Measurements from ENCODE around the gene ITPR2. TPM values are rescaled to one million over a fixed set of nuclear protein-coding genes. Genes with fewer than 3 reads are reported as not detected.

ITPR2 gene
- polyA plus RNA-seq, 2 of the 4 experiments (the other 2 are of a cell fraction) = 3.1 to 8.1 TPM

GRCh38 chr12:26455936-26456574, 376.9 kb downstream of the ITPR2 start:
- ATAC-seq (no peak), FAIRE-seq (no peak), DNase-seq (ENCODE audit: low read depth in 1 of 2, low spot score in 1 of 2) (no peak)
- POLR2A ChIA-PET = no interaction called here
- Histone ChIP-seq H3K4me2 (no peak overlapping the region), H3K4me3 (no peak overlapping the region), H3K9me3 (no peaks in the 10 kb centered on the region), H3K4me1 (no peaks in the 10 kb centered on the region), H3K27ac (no peak overlapping the region)
- 27% methylated on average over 3 of the region's 3 CpGs for WGBS (ENCODE audit: missing lambda C conversion rate)
- CTCF ChIA-PET = no interaction called here
- TF ChIP-seq HMGXB4 (CRISPR knock-in tag; IDR thresholded peaks at IDR 0.05; ENCODE audit: borderline replicate concordance) (no peak), FOXS1 (CRISPR knock-in tag; IDR thresholded peaks at IDR 0.05) (no peak), EHF (CRISPR knock-in tag; IDR thresholded peaks at IDR 0.05) (no peak), TFCP2L1 (CRISPR knock-in tag; IDR thresholded peaks at IDR 0.05) (no peak), PHF8 (IDR thresholded peaks at IDR 0.05; ENCODE audit: borderline replicate concordance, low read depth) (no peak), GATA3 (IDR thresholded peaks at IDR 0.05; ENCODE audit: borderline replicate concordance) (no peak)

- no peaks in the 10 kb centered on the region for H3K4me1 ChIP-seq
- 87% methylated on average over 3 of the region's 3 CpGs for WGBS (ENCODE audit: missing lambda C conversion rate)
- no peak overlapping the region for H3K4me2 ChIP-seq
- CTCF ChIA-PET = no interaction called here
- TF ChIP-seq ATOH8 (CRISPR knock-in tag; IDR thresholded peaks at IDR 0.05; ENCODE audit: low read depth) = no peak
- TF ChIP-seq ZNF302 (CRISPR knock-in tag; IDR thresholded peaks at IDR 0.05) = no peak
- no peak for TF ChIP-seq TP53 (CRISPR knock-in tag; IDR thresholded peaks at IDR 0.05)
- no peak for TF ChIP-seq POLR2A (IDR thresholded peaks at IDR 0.05; ENCODE audit: low read length)
- TF ChIP-seq ZC3H11A (IDR thresholded peaks at IDR 0.05) = no peak
- TF ChIP-seq FOSL2 (IDR thresholded peaks at IDR 0.05) = no peak
- no peak for TF ChIP-seq FOSL2 (CRISPR knock-in tag; IDR thresholded peaks at IDR 0.05)
- no peak for TF ChIP-seq CTCF (IDR thresholded peaks at IDR 0.05)
- TF ChIP-seq MYC (IDR thresholded peaks at IDR 0.05; ENCODE audit: borderline replicate concordance, low read length) = no peak
- no peak for TF ChIP-seq RCOR1 (IDR thresholded peaks at IDR 0.05; ENCODE audit: low read depth, low read length)
- no peak for TF ChIP-seq EHMT2 (IDR thresholded peaks at IDR 0.05; ENCODE audit: low read depth)
- no peak for TF ChIP-seq CBX2 (IDR thresholded peaks at IDR 0.05; ENCODE audit: borderline replicate concordance, low read depth)
- no peak for TF ChIP-seq HMGXB4 (CRISPR knock-in tag; IDR thresholded peaks at IDR 0.05; ENCODE audit: borderline replicate concordance)
- TF ChIP-seq MAFK (IDR thresholded peaks at IDR 0.05; ENCODE audit: partially characterized antibody) = no peak
- no peak for TF ChIP-seq REST (IDR thresholded peaks at IDR 0.05)
- TF ChIP-seq RFX5 (IDR thresholded peaks at IDR 0.05) = no peak
- TF ChIP-seq GATA3 (IDR thresholded peaks at IDR 0.05; ENCODE audit: borderline replicate concordance) = no peak
- no peak for TF ChIP-seq HDAC2 (IDR thresholded peaks at IDR 0.05)
- TF ChIP-seq PHF8 (IDR thresholded peaks at IDR 0.05; ENCODE audit: borderline replicate concordance, low read depth) = no peak
- no peak for TF ChIP-seq RNF2 (IDR thresholded peaks at IDR 0.05; ENCODE audit: borderline replicate concordance, low read depth)
- no peak for TF ChIP-seq NFE2L2 (conservative IDR thresholded peaks at IDR 0.05; ENCODE audit: low read length)
- no peak overlapping the region for H3K4me3 ChIP-seq
- FAIRE-seq (no peak), ATAC-seq (no peak), DNase-seq (ENCODE audit: low read depth in 1 of 2, low spot score in 1 of 2) (no peak)
- no peaks in the 10 kb centered on the region for H3K9me3 ChIP-seq
- POLR2A ChIA-PET = no interaction called here
- no peak overlapping the region for H3K27ac ChIP-seq
These were observed 379.7 kb downstream of the ITPR2 start for GRCh38 chr12:26453246-26453645.

All from A549 (cell line).